CD4-positive, alpha-beta T cell (primary cell): Measurements from ENCODE around the gene ANKRD33. TPM values are rescaled to one million over a fixed set of nuclear protein-coding genes. Genes with fewer than 3 reads are reported as not detected.
A peak's percentile ranks its signal among the peaks of the same experiment; 100 is the strongest.

Source experiments
- ATAC-seq: fragments of 200-7000 bp; cut with Tn5 transposase; one replicate; pipeline ENCODE4 v1.10.0; 2022; ENCODE audit warnings: mild to moderate bottlenecking; ENCODE audit not compliant: poor library complexity
- CTCF ChIA-PET: fragments of 350-600 bp; sonication (Branson Sonifier 250); formaldehyde crosslinking; loops from one replicate; lab custom pipeline; 2021; ENCODE audit warnings: antibody characterized with exemption, inconsistent platforms; lab: Charles Lee
- POLR2A ChIA-PET: fragments of 350-600 bp; sonication (Branson Sonifier 250); formaldehyde crosslinking; loops from one replicate; lab custom pipeline; 2021; ENCODE audit warnings: antibody characterized with exemption, inconsistent platforms; lab: Charles Lee
- DNase-seq, 14 experiments: peaks; one replicate each; pipeline ENCODE4 v3.0.0-alpha.2; 2013 to 2020; ENCODE audit warnings: mixed read lengths in 2 of 14
- H3K27ac ChIP-seq, 2 donors: one replicate each; pipeline versions ENCODE4 v1.5.1 to v1.7.0; 2013; ENCODE audit warnings: low read length in 2 of 2, low read depth in 1 of 2, mild to moderate bottlenecking in 1 of 2
- H3K27me3 ChIP-seq, 2 experiments: 1 replicate in 1 of 2; 2 replicates in 1 of 2; pipeline versions ENCODE4 v1.6.1 to v1.7.0; 2013; ENCODE audit warnings: low read length in 2 of 2, control low read depth in 1 of 2, mild to moderate bottlenecking in 1 of 2, moderate library complexity in 1 of 2; ENCODE audit not compliant: insufficient read depth in 2 of 2, control insufficient read depth in 1 of 2
- H3K36me3 ChIP-seq: one replicate; pipeline ENCODE4 v1.6.1; 2013; ENCODE audit warnings: low read length, control low read depth; ENCODE audit not compliant: insufficient read depth
- H3K4me1 ChIP-seq: one replicate; pipeline ENCODE4 v1.6.1; 2013; ENCODE audit warnings: low read length, control low read depth; ENCODE audit not compliant: insufficient read depth
- H3K4me3 ChIP-seq: one replicate; pipeline ENCODE4 v1.5.1; 2013; ENCODE audit warnings: mild to moderate bottlenecking, low read length, moderate library complexity
- H3K9me3 ChIP-seq, 2 experiments: 1 replicate in 1 of 2; 2 replicates in 1 of 2; pipeline versions ENCODE4 v1.6.1 to v1.7.0; 2013; ENCODE audit warnings: low read length in 2 of 2, mild to moderate bottlenecking in 2 of 2, control low read depth in 1 of 2, moderate library complexity in 1 of 2; ENCODE audit not compliant: control insufficient read depth in 1 of 2, insufficient read depth in 1 of 2
- H3K27ac Mint-ChIP-seq: one replicate; pipeline ENCODE4 v1.8.0; 2020; ENCODE audit warnings: mixed read lengths
- H3K27me3 Mint-ChIP-seq: one replicate; pipeline ENCODE4 v1.8.0; 2021; ENCODE audit warnings: mixed read lengths
- H3K36me3 Mint-ChIP-seq: one replicate; pipeline ENCODE4 v1.8.0; 2021; ENCODE audit warnings: low read depth, mixed read lengths
- H3K4me1 Mint-ChIP-seq: one replicate; pipeline ENCODE4 v1.8.0; 2021; ENCODE audit warnings: low read depth, mixed read lengths
- H3K4me3 Mint-ChIP-seq: one replicate; pipeline ENCODE4 v1.8.0; 2020; ENCODE audit warnings: mild to moderate bottlenecking, mixed read lengths
- H3K9me3 Mint-ChIP-seq: one replicate; pipeline ENCODE4 v1.8.0; 2020; ENCODE audit warnings: mixed read lengths
- intact Hi-C, 2 experiments: fragments of 100-400 bp; cut with DNase I in 1 of 2; cut with micrococcal nuclease in 1 of 2; formaldehyde crosslinking; loops; one replicate each; pipeline versions ENCODE4 v1.15.1 to v1.9.0; 2023 to 2025; cut with DNase I, micrococcal nuclease
- total RNA-seq, 174 experiments: library from RNA in 2 of 174; stranded (reverse) in 2 of 174; gene quantifications; one replicate each; pipeline ENCODE4 v1.2.3 and lab custom pipeline; 2021 to 2026
- TF ChIP-seq, protein P1 (sequence below): fragments of 200-600 bp; IDR thresholded peaks from one replicate; pipeline ENCODE4 v1.8.0; 2022; ENCODE audit warnings: antibody characterized with exemption, mild to moderate bottlenecking

The ANKRD33 gene
- total RNA-seq, 2 experiments from 2014 or later: not detected

- Mint-ChIP-seq H3K9me3 (no peaks in the 10 kb centered on the region), H3K27me3 (no peaks in the 10 kb centered on the region), H3K4me3 (no peak overlapping the region), H3K36me3 (no peaks in the 10 kb centered on the region), H3K4me1 (peaks cover 20% of the 10 kb centered on the region), H3K27ac (no peak overlapping the region)
- no peak overlapping the region for H3K4me3 ChIP-seq
- ATAC-seq (no peak), DNase-seq (no peak)
- TF ChIP-seq, protein P1, sequence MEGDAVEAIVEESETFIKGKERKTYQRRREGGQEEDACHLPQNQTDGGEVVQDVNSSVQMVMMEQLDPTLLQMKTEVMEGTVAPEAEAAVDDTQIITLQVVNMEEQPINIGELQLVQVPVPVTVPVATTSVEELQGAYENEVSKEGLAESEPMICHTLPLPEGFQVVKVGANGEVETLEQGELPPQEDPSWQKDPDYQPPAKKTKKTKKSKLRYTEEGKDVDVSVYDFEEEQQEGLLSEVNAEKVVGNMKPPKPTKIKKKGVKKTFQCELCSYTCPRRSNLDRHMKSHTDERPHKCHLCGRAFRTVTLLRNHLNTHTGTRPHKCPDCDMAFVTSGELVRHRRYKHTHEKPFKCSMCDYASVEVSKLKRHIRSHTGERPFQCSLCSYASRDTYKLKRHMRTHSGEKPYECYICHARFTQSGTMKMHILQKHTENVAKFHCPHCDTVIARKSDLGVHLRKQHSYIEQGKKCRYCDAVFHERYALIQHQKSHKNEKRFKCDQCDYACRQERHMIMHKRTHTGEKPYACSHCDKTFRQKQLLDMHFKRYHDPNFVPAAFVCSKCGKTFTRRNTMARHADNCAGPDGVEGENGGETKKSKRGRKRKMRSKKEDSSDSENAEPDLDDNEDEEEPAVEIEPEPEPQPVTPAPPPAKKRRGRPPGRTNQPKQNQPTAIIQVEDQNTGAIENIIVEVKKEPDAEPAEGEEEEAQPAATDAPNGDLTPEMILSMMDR: no peak
- no peak overlapping the region for H3K27ac ChIP-seq
- ChIA-PET CTCF (no interaction called here), POLR2A (interaction anchor here (1.0 kb wide), 1 partner anchor 28 kb away, joined by 3 read pairs; no protein-coding TSS in a partner anchor)
- intact Hi-C loops: no loop called here
- H3K27me3 ChIP-seq: peaks cover 0 to 2% of the 10 kb centered on the region in 2 experiments
- H3K4me1 ChIP-seq: peaks cover 11% of the 10 kb centered on the region
- H3K36me3 ChIP-seq: no peaks in the 10 kb centered on the region
- no peaks in the 10 kb centered on the region for H3K9me3 ChIP-seq
These were observed 2.2 kb downstream of the ANKRD33 start for GRCh38 chr12:51890133-51890464.

DNA sequence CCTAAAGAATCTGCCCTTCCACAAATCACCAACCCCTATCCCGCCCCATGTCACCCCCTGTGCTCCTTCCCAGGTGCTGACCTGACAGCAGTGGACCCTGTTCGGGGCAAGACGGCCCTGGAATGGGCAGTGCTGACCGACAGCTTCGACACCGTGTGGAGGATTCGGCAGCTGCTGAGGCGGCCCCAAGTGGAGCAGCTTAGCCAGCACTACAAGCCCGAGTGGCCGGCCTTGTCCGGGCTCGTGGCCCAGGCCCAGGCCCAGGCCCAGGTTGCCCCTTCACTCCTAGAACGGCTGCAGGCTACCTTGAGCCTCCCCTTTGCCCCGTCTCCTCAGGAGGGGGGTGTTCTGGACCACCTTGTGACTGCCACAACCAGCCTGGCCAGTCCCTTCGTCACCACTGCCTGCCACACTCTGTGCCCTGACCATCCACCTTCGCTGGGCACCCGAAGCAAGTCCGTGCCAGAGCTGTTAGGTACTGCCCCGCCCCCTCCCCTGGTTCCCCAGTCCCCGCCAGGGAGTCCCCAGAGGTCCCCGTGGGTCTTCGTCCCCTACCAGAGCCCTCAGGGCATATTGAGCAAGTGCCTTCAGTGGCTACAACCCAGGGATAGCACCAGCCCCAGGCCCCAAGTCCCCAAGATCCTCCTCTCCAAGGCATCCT, 2.7 kb downstream of the ANKRD33 start:
- Mint-ChIP-seq H3K4me3 (no peak overlapping the region), H3K4me1 (peaks cover 14% of the 10 kb centered on the region), H3K36me3 (no peaks in the 10 kb centered on the region), H3K27me3 (no peaks in the 10 kb centered on the region), H3K27ac (no peak overlapping the region), H3K9me3 (no peaks in the 10 kb centered on the region)
- no peaks in the 10 kb centered on the region for H3K36me3 ChIP-seq
- peaks cover 0 to 2% of the 10 kb centered on the region in 2 experiments for H3K27me3 ChIP-seq
- ChIA-PET POLR2A (no interaction called here), CTCF (no interaction called here)
- intact Hi-C loops: no loop called here
- H3K9me3 ChIP-seq: no peaks in the 10 kb centered on the region
- TF ChIP-seq, protein P1: no peak
- no peak overlapping the region for H3K27ac ChIP-seq
- peaks cover 8% of the 10 kb centered on the region for H3K4me1 ChIP-seq
- H3K4me3 ChIP-seq: no peak overlapping the region
- ATAC-seq (no peak), DNase-seq (no peak)

- CTCF ChIA-PET: no interaction called here
- Histone ChIP-seq H3K4me1 (no peaks in the 10 kb centered on the region), H3K36me3 (no peaks in the 10 kb centered on the region), H3K4me3 (no peak overlapping the region), H3K27ac (no peak overlapping the region), H3K27me3 (peaks cover 0 to 2% of the 10 kb centered on the region in 2 experiments), H3K9me3 (no peaks in the 10 kb centered on the region)
- Mint-ChIP-seq H3K4me3 (no peak overlapping the region), H3K4me1 (peaks cover 4% of the 10 kb centered on the region), H3K27me3 (peaks cover 6% of the 10 kb centered on the region), H3K36me3 (no peaks in the 10 kb centered on the region), H3K9me3 (no peaks in the 10 kb centered on the region), H3K27ac (no peak overlapping the region)
- POLR2A ChIA-PET: no interaction called here
- ATAC-seq: no peak
- TF ChIP-seq, protein P1: no peak
- intact Hi-C loops: no loop called here
- DNase-seq: peak in 1 of 14 experiments; percentile 10
These were observed 3.9 kb downstream of the ANKRD33 start for GRCh38 chr12:51891843-51892242.
